ENCODE measurements around the gene ARHGEF17. TPM values are rescaled to one million over a fixed set of nuclear protein-coding genes. Genes with fewer than 3 reads are reported as not detected.

Gene ARHGEF17
- total RNA-seq, 1 donor = 65.4 TPM

DNA sequence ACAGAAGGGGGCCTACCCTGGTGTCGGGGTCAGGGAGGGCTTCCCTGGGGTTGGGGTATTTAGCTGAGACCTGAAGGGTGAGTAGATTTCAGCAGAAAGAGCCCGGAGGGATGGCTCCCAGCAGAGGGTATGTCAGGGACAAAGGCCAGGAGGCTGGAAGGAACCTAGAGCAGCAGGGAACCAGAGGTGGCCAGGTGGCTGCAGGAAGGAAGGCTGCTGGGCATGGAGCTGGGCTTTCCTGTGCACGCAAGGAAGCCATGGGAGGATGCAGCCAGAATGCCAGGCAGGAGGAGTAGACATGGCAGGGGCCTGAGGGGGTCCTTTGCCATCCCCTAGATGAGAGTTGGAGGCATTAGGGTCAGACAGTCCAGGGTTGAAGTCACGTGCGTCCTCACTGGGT is 40.8 kb downstream of the ARHGEF17 start:
- no peak for DNase-seq (ENCODE audit: low read depth in 2 of 3, low spot score in 2 of 3)

DNA sequence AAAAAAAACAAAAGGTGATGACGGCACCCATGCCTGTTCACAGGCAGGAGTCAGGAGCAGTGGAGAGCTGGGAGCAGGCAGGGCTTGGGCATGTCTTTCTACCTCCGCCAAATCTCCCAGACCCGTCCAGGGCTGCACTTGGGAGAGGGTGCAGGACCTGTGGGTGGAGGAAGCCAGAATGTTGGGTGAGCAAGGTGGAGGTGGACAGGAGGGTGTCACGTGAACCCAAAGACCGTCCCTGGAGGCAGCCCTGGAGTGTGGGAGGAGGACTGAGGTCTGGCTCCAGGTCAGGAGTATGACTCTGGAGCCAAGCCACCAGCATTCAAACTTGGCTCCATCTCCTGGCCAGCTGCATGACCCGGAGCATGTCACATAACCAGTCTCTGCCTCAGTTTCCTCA is 41.6 kb downstream of the ARHGEF17 start:
- DNase-seq (ENCODE audit: low read depth in 2 of 3, low spot score in 2 of 3) = no peak

DNA sequence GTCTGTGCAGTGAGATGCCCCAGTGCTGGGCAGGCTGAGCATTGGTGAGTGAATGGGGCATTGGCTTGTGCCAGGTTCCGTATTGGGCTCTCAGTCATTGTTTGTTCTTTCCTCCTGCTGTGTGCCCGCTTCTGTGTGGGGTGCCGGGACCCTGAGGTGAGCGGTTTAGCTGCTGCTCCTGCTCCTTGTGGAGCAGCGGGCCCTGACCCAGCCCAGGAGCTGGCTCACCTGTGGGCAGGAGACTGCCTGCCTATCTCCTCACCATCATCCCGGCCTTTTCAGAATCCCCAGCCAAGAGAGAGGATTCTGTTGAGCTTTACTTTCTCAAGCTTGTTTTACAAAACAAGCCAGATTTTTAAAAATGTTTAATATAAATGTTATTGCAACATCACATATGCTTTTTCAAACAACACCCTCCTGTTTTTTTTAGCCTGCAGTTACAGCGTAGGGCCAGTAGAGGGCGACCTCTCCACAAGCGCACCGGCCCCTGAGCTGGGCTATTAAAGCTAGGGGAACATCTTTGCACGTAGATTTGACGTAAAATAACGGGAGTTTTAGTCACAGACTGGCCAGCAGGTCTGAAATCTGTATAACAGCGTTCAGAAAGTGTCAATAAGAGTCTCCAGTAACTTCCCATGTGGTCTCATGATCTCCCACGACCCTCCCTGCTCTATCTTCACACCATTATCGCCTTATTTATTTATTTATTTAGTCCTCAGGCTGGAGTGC is 43.0 kb downstream of the ARHGEF17 start:
- DNase-seq (ENCODE audit: low read depth in 2 of 3, low spot score in 2 of 3) = peak; percentile 50 to 79 (median 71)

GRCh38 chr11:73353422-73353821 is 45.3 kb downstream of the ARHGEF17 start:
- DNase-seq (ENCODE audit: low read depth in 2 of 3, low spot score in 2 of 3) = no peak

DNA sequence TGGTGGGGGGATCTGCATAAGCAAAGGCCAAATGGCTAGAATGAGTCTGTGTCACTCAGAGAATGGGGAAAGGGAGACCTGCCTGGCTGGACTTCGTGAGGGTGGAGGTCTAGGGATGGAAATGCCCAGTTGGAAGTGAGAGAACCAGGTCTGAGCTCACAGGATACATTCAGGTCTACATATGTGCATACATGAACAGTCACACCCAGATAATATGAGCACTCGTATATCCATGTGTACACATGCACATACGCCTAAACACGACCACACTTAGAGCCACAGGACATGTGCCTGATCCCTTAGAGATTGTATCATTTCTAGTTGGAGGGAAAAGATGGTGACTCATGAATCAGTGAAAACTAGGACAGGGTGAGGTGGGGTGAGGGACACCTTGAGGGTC is 47.0 kb downstream of the ARHGEF17 start:
- DNase-seq (ENCODE audit: low read depth in 2 of 3, low spot score in 2 of 3) = no peak

DNA sequence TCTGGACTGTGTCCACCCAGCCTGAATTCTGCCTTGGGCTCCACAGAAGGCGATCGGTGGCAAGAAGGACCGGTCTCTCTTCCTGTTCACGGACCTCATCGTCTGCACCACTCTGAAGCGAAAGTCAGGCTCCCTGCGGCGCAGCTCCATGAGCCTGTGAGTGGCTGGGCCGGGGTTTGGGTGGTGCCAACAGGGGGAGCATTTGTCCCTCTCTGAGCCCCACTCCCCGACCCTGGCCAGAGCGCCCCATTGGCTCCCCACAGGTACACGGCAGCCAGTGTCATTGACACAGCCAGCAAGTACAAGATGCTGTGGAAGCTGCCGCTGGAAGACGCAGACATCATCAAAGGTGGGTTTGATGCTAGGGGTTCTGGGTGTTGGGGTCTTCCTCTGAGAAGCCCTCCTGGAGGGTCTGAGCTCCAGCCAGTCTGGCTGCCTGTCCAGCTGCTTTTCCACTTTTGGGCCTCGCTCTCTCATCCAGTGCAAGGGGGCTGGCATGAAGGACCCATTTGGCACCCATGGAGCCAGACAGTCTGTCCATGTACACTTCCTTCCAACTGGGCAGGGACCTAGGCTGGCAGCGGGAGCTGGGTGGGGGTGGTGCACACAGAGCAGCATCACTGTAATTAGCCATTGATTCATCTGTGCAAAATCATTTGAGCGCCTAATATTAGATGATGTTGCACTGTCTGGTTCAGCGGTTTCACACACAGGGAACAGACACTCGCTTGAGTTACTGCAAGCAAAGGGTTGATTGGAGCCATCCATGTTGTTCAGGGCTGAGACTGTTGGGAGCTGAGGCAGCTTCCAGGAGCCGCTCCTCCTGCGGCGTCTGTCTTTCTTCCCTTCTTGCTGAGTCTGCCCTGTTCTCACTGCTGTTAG is 49.1 kb downstream of the ARHGEF17 start:
- no peak for DNase-seq (ENCODE audit: low read depth in 2 of 3, low spot score in 2 of 3)

DNA sequence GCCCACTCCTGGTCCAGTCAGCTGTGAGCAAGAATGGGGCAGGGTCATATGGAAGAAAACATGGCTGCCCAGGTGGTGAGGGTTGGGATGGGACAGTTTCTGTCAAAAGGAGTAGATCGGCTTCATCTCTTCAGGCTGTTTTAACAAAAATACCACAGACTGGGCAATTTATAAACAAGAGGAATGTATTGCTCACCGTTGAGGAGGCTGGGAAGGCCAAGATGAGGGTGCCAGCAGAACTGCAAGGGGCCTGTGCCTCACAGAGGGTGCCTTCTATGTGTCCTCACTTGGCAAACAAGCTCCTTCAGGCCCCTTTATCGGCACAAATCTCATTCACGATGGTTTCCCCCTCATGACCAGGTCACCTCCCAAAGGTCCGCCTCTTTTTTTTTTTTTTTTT is 50.0 kb downstream of the ARHGEF17 start:
- no peak for DNase-seq (ENCODE audit: low read depth in 2 of 3, low spot score in 2 of 3)

- no peak for DNase-seq (ENCODE audit: low read depth in 2 of 3, low spot score in 2 of 3)
Observed at GRCh38 chr11:73359341-73359740, 51.3 kb downstream of the ARHGEF17 start.

GRCh38 chr11:73359930-73360742 is 52.1 kb downstream of the ARHGEF17 start:
- DNase-seq (ENCODE audit: low read depth in 2 of 3, low spot score in 2 of 3) = peak in 2 of 3 donors; percentile 36 to 47

DNA sequence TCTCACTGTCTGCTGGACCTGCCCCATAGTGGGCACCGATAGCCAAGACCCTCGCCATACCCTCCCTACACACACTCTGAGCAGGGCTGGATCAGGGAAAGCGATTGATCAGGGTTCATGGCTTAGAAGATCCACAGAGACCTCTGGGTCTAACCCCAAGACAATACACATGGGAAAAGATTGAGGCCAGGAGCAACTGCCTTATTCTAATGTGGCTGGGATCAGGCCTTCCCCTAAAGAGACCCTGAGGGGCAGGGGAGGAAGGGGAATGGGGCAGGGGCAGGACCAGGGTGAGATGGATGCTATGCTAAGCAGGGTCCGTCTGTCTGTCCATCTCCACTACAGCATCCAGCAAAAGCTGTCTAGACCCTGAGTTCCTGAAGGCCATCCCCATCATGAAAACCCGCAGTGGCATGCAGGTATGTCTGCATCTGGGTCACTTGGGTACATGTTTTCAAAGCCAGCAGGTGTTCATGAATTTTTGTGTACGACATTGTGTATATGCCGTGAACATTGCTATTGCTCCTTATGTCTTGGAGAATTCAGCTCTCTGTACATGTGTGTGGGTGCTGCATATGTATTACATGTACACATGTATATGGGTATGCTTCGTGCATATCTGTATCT is 52.8 kb downstream of the ARHGEF17 start:
- DNase-seq (ENCODE audit: low read depth in 2 of 3, low spot score in 2 of 3) = no peak

DNA sequence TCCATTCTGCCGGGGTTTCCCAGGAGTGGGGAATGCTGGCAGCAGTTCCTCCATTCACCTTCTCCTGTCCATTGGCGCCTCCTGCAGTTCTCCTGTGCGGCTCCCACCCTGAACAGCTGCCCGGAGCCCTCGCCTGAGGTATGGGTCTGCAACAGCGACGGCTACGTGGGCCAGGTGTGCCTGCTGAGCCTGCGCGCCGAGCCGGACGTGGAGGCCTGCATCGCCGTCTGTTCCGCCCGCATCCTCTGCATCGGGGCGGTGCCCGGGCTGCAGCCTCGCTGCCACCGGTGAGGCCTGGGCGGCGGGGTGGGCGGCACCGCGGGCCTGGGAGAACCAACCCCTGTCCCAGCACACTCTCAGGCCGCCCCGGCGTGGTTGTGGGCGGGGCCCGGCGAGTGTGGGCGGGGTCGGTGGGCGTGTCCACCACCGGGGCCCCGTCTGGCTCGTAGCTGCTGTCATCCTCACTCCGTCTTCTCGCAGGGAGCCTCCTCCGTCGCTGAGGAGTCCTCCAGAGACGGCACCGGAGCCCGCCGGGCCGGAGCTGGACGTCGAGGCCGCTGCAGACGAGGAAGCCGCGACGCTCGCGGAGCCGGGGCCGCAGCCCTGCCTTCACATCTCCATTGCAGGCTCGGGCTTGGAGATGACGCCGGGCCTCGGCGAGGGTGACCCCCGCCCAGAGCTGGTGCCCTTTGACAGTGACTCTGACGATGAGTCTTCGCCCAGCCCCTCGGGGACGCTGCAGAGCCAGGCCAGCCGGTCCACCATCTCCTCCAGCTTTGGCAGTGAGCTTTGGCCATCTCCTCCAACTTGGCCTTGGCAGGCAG is 54.1 kb downstream of the ARHGEF17 start:
- no peak for DNase-seq (ENCODE audit: low read depth in 2 of 3, low spot score in 2 of 3)

GRCh38 chr11:73363147-73363546 is 55.1 kb downstream of the ARHGEF17 start:
- no peak for DNase-seq (ENCODE audit: low read depth in 2 of 3, low spot score in 2 of 3)

DNA sequence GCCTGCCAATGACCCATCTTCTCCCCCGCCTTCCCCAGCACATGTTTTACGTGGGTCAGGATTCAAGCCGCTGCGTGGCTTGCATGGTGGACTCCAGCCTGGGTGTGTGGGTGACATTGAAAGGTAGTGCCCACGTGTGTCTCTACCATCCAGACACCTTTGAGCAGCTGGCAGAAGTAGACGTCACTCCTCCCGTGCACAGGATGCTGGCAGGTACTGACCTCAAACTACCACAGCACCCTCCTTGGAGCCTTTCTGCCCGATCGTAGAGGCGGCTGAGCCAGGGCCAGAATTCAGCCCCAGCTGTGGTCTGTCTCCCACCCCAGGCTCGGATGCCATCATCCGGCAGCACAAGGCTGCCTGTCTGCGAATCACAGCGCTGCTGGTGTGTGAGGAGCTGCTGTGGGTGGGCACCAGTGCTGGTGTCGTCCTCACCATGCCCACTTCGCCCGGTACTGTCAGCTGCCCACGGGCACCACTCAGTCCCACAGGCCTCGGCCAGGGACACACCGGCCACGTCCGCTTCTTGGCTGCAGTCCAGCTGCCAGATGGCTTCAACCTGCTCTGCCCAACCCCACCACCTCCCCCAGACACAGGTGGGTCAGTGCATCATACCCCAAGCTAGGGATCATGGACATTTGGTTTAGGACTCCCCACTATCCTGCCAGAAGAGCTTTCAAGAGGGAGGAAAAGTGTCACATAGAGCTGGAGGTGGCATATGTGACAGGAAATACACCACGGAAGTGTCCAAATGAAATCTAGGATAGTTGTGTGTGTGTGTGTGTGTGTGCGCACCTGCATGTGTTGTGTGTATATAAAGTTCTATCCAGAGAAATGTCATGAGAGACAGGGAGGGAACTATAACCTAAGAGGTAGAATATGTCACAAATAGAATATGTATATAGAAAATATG is 57.5 kb downstream of the ARHGEF17 start:
- DNase-seq (ENCODE audit: low read depth in 2 of 3, low spot score in 2 of 3) = no peak

DNA sequence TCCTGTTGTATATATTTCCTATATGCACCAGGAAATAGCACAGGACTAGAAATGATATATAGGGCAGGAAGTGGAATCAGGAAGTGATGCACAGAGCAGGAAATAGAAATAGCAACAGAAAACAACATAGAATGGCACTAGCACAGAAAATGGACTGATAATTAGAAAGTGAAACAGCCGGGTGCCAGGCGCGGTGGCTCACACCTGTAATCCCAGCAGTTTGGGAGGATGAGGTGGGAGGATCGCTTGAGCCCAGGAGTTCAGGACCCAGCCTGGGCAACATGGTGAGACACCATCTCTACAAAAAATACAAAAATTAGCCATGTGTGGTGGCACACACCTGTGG is 58.2 kb downstream of the ARHGEF17 start:
- no peak for DNase-seq (ENCODE audit: low read depth in 2 of 3, low spot score in 2 of 3)

DNA sequence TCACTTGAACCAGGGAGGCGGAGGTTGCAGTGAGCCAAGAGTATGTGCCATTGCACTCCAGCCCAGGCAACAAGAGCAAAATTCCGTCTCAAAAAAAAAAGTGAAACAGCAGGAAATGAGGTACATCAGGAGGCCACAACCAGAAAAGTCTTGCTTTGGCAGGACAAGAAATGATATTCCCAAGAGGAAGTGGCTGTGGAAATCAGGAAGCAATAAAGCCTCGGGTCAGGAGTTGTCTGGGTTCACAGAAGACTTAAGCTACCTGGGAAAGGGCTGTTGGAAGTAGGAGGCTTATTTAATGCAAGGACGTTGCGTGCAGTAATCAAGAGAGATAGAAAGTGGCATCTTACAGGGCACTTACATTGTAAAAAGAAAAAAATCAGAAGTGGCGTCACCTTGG is 58.9 kb downstream of the ARHGEF17 start:
- no peak for DNase-seq (ENCODE audit: low read depth in 2 of 3, low spot score in 2 of 3)

DNA sequence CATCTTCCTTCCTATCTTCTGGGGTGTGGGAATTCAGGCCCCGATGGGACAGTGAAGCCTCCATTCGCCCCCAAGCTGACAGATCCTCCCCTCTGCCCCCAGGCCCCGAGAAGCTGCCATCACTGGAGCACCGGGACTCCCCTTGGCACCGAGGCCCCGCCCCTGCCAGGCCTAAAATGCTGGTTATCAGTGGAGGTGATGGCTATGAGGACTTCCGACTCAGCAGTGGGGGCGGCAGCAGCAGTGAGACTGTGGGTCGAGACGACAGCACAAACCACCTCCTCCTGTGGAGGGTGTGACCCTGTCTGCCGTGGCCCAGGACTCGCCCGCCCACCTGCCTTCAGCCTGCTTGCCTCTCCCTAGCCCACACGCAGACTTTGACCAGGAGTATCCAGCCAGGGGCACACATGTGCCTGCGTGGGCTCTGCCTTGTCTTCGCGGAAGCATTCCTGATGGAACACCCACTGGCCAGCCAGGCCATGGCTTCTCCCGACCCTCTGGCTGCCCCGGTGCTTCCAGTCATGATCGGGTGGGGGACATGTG is 59.5 kb downstream of the ARHGEF17 start:
- no peak for DNase-seq (ENCODE audit: low read depth in 2 of 3, low spot score in 2 of 3)

DNA sequence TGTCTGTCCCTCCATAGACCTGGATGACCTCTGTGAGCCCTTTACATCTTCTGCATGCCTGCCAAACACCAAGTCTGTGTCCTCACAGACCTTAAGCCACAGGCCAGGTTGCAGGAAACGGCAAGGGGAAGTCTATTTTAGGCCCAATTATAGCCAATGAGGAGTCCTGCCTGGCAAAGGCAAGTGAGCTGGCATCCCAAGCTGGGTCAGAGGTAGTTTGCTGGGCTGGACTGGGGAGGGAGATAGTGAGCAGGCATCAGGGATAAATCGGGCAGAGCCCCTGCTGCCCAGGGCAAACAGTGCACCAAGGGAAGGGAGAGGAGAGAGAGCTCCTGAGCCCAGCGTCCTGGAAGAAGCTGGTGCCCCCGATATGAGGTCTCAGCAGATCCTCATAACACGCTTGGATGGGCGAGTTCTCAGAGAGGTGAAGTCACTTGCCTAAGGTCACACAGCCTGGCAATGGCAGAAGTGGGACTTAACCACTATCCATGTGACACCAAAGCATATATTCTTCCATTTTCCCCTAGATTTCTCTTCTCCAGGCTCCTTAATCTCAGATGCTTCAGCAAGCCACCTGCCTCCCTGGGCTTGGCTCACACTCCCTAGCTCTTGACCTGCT is 64.4 kb downstream of the ARHGEF17 start:
- peak in 2 of 3 donors; percentile 69 to 72 for DNase-seq (ENCODE audit: low read depth in 2 of 3, low spot score in 2 of 3)

- no peak for DNase-seq (ENCODE audit: low read depth in 2 of 3, low spot score in 2 of 3)
Observed at GRCh38 chr11:73374151-73374550, 66.1 kb downstream of the ARHGEF17 start.

Data from hematopoietic multipotent progenitor cell (in vitro differentiated cells).